HuH-7.5 (cell line): ENCODE data around the gene MT1M.
"Not testable (repeated sequence)": the region's sequence is repeated elsewhere in the genome, so short reads cannot be mapped to it uniquely, and the experiment has no call there.

Experiments used
- DNase-seq: peaks from one replicate; pipeline ENCODE4 v3.0.0; 2011; ENCODE audit warnings: low spot score

MT1M gene

GRCh38 chr16:56632156-56632847 is at the start of gene MT1M:
MT1M (plus strand) TSS chr16:56632659; CDS start chr16:56632732, 73 bp downstream.
- DNase-seq, result no peak

GRCh38 chr16:56582911-56583310 is 49.5 kb upstream of the MT1M start:
- DNase-seq, result not testable (repeated sequence)

GRCh38 chr16:56583351-56584168 is 48.9 kb upstream of the MT1M start:
- DNase-seq, result no peak

- DNase-seq, result no peak
These were observed 48.2 kb upstream of the MT1M start for GRCh38 chr16:56584276-56584675.

GRCh38 chr16:56588781-56589140 is 43.7 kb upstream of the MT1M start:
- DNase-seq, result no peak

DNA sequence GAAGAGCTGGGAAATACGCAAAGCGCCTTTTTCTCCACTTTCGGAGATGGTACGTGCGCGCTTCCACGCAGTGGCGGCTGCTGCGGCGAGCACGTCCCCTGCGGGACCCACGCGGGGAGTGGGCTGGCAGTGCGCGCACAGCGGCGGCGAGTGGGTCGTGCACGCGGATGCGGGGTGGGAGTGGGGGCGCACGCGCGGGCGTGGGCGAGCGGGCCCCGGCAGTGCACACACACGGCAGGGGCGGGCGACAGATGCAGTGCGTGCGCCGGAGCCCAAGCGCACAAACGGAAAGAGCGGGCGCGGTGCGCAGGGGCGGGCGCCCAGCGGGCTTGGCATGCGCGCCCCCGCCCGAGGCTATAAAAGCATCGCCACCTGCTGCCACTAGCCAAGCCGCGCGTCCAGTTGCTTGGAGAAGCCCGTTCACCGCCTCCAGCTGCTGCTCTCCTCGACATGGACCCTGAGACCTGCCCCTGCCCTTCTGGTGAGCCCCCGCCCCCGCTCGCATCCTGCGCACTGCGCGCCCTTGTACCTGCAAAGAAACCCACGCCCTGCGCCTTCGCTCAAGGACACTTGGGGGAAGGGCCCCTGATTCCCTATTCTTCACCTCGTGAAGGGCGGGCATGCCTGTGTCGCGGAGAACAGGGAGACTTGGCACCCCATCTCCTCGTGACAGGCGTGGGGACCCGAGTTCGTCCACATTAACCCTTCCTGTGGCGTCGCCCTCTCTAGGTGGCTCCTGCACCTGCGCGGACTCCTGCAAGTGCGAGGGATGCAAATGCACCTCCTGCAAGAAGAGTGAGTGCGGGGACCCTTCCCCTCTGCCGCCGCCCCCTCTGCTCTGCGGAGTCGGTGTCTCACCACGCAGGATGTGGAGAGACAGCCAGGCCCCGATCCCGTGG is 43.1 kb upstream of the MT1M start, which contains the start of gene MT3:
Gene MT3 (plus strand): TSS at position 388 of the 899 bp plus-strand sequence. CDS start 63 bp downstream, at position 451.
- DNase-seq, result no peak

DNA sequence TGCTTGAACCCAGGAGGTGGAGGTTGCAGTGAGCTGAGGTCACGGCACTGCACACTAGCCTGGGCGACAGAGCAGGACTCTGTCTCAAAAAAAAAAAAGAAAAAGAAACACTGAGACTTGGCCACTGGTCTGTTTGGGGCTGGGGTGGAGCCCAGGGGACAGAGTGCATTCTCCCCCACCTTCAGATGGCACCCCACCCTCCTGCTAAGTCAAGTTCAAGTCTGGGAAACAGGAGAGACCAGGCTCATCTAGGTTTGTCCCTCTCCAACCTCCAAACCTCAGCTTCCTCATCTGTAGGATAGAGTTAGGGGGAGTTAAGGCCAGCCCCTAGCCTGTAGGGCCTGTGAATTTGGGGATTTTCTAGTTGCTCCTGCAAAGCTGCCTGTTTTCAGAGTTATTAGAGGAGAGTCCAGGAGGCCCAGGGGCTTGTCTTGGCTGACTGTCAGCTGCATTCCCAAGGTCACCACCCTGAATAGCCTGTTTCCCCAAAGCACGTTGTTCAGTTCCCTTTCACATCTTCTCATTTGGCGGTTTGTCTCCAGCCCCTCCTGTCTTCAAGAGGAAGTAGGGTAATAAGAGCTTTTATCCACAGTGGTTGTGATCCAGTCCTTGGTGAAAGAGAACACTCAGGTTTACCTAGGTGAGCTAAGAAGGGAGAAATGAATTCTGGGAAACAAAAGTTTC is 40.9 kb upstream of the MT1M start:
- DNase-seq, result no peak

- no peak for DNase-seq
These were observed 38.7 kb upstream of the MT1M start for GRCh38 chr16:56593573-56594291.

- no peak for DNase-seq
These were observed 38.2 kb upstream of the MT1M start for GRCh38 chr16:56594292-56594619.

- no peak for DNase-seq
These were observed 32.0 kb upstream of the MT1M start for GRCh38 chr16:56600398-56600999.

DNA sequence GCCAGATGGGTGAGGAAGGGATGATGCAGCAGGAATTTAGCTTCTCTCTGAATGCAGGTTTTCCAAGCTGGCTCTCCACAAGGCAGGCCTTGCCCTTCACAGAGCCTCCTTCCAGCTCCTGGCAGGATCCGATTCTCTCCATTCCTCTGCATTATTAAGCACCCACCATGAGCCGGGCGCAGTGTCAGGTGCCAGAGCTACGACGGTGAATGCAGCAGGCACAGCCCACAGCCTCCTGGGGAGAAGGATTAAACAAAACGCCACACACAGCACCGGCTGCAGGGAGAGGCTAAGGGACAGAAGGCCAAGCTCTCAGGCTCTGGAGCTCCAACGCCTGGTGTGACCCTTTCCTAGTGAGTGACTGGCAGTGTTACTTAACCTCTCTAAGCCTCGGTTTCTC is 31.1 kb upstream of the MT1M start:
- no peak for DNase-seq

- peak; percentile 45 for DNase-seq
These were observed 28.9 kb upstream of the MT1M start for GRCh38 chr16:56603589-56603988.

GRCh38 chr16:56604966-56605365 is 27.5 kb upstream of the MT1M start:
- DNase-seq, result no peak

GRCh38 chr16:56605475-56605874 is 27.0 kb upstream of the MT1M start:
- no peak for DNase-seq

GRCh38 chr16:56606071-56606475 is 26.4 kb upstream of the MT1M start:
- no peak for DNase-seq

- DNase-seq, result no peak
These were observed 25.9 kb upstream of the MT1M start for GRCh38 chr16:56606476-56607108.

DNA sequence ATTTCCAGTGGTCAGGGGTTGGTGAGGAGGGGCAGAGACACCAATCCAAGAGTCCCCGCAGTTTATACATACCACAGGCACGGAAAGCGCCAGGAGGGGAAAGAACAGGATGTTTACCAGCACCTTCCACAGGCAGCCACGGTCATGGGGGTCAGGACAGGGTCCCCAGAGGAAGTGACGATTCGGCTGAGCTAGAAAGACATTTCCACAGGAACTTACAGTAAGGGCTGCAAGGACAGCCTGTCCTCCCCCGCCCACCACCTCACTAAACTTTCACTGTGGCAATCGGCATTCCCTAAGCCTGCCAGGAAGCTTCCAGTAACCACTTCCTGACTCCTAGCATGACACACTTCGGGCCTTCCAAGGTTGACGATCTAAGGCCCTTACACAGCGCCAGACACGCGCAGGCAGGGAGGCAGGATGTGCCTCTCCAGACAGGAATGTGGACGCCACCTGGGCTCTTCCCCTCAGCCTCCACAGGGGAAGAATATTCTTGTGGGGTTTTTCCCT is 25.3 kb upstream of the MT1M start:
- no peak for DNase-seq

DNA sequence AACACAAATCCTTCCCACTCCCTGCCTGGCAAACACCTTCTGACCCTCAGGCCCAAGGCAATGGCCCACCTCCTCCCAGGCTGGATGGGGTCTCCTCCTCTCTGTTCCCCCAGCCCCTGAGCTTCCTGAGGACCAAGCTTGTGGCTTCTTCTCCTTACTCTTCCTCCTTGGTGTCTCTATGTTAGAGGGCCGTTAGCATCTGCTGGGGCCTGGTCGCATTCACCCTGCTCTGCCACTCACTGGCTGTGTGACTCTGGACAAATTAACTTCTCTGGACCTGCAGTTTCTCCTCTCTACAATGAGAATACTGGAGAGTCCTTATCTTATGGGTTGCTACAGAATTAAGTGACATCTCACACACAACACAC is 24.8 kb upstream of the MT1M start:
- DNase-seq, result no peak

DNA sequence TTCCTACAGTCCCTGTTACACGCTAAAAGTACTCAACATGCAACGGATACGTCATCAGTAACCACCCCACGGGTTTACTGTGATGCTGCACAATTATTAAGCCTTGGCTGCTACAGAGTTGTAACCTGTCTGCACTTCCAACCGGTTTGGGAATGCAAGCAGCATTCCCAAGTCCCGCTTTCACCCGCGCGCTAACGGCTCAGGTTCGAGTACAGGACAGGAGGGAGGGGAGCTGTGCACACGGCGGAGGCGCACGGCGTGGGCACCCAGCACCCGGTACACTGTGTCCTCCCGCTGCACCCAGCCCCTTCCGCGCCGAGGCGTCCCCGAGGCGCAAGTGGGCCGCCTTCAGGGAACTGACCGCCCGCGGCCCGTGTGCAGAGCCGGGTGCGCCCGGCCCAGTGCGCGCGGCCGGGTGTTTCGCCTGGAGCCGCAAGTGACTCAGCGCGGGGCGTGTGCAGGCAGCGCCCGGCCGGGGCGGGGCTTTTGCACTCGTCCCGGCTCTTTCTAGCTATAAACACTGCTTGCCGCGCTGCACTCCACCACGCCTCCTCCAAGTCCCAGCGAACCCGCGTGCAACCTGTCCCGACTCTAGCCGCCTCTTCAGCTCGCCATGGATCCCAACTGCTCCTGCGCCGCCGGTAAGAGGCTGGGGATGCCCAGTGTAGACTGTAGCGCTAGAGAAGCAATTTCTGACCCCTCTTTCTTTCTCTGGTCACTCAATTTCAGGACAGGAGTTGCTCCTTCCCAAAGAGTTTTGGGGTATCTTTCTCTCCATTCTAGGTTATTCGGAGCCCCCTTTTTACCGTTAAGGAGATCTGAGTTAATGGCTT is 24.2 kb upstream of the MT1M start, which contains the start of gene MT2A:
Gene MT2A (plus strand): TSS at position 542 of the 833 bp plus-strand sequence. CDS start 72 bp downstream, at position 614.
- DNase-seq, result peak; percentile 78
